GM18499 (cell line): ENCODE data around the gene PTCH2.

Experiments
- ATAC-seq: cut with Tn5 transposase; IDR thresholded peaks from one replicate; pipeline ENCODE4 v1.9.1; 2021; ENCODE audit warnings: moderate number of reproducible peaks; ENCODE audit not compliant: insufficient read depth, unreplicated experiment

Gene PTCH2

DNA sequence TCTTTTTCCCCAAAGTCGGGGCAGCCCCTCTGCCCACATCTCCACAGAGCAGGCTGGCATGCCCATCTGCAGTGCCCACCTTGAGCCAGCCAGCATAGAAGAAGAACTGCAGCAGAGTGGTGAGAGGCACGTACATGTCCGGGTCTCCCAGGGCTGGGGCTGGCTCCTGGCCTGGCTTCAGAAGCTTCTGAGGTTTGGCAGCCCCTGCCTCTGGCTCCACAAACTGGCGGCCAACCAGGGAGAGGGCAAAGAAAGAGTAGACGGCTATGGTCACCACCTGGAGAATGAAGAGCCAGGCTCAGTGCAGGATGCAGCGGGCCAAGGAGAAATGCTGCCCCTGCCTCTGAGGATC, 58.0 kb downstream of the PTCH2 start:
- ATAC-seq: no peak

DNA sequence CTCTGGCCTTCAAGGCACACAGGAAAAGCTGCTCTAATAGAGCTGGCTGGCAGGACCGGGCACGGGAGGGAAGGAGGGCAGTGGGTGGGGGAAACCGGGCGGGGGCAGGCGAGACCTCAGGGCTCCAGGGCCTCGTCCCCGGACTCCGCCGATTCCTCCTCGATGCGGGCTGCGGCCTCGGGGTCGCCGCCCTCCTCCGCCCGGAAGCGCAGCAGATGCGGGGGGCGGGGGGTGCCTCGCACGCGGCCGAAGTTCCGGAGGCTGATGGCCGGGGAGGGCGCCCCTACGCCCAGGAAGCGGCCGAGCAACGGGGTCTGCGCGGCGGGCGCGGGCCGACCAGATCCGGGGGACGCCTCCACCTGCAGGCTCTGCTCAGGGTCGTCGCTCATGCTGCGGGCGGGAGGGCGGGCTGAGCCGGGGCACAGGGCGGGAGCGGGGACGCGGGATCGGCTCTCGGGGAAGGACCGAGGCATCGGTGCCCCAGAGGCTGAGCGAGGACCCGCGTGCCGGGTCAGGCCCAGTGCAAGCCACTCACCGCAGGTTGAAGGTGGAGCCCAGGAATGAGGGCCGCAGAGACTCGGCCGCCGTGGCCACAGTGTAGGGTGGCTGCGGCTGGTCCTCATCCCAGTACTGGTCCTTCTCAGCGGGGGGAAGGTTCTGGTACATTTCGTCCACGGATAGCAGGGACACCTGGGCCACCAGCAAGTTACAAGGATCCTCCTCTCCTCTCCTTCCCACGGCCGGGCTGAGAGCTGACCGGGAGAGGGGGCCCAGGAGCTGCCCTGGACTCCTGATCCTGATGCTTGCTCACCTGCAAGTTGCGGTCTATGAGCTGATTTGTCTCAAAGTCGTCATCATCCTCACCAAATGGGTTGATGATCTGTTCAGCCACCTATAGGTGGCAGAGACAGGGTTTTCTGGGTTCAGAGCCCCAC, 58.7 kb downstream of the PTCH2 start:
- no peak for ATAC-seq

DNA sequence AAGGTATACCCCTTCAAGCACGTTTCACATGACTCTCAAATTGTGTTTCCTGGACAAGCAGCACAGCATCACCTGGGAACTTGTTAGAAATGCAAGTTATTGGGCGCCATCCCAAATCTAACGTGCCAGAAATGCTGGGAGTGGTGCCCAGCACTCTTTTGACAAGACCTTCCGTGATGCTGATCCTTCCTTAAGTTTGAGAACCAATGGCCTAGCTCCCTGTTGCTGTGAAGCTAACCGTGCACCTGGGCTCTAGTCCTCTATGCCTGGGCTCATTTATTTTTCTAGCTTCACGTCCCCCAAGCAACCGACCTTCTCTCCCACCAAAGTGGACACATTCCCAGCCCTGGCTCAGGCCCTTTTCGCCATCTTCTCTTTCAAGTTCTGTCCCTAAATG, 59.4 kb downstream of the PTCH2 start:
- no peak for ATAC-seq

DNA sequence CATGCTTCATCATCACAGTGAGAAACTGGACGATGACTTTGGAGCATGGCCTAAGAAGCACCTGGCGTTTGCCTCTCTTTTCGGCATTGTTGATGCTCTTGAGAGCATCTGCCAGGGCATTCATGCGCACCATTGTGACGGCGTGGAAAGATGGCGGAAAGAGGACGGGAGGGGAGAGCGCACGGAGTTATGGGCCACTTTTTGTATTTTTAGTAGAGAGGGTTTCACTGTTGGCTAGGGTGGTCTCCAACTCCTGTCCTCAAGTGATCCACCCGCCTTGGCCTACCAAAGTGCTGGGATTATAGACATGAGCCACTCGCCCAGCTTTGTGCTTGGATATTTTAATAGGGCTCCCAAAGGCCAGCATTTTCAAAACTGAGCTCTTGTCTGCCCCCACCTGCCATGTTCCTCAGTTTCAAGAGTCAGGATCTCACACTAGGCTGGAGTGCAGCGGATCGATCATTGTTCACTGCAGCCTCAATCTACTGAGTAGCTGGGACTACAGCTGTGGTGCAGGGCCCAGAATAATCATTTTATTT, 62.4 kb downstream of the PTCH2 start:
- no peak for ATAC-seq

DNA sequence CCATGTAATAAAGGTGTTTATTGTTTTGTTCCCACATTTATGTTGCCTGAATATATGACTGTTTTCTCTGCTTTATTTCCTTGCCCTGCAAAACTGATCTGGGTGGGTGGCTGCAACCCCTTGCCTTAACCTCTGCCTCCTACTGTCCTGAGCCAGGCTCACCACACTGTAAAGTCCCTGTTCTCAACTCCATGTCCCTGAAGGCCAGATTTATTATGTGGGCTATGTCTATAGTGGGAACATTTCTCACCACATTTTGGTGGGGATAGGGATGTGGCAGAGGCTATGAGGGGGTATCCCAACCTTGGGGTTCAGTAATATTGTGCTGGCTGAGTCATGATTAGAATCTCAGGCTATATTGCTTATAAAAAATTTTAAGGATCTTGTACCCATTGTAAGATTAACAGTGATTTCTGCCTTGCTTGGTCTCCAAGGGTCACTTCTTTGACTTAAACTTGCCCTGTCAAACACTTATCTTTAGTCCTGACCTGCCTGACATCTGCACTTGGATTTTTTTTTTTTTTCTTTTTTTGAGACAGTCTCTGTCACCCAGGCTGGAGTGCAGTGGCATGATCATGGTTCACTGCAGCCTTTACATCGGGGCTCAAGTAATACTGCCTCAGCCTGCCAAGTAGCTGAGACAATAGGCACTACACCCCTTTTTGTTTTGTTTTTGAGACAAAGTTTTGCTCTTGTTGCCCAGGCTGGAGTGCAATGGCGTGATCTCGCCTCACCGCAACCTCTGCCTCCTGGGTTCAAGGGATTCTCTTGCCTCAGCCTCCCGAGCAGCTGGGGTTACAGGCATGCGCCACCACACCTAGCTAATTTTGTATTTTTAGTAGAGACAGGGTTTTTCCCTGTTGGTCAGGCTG, 64.1 kb downstream of the PTCH2 start:
- ATAC-seq: no peak

DNA sequence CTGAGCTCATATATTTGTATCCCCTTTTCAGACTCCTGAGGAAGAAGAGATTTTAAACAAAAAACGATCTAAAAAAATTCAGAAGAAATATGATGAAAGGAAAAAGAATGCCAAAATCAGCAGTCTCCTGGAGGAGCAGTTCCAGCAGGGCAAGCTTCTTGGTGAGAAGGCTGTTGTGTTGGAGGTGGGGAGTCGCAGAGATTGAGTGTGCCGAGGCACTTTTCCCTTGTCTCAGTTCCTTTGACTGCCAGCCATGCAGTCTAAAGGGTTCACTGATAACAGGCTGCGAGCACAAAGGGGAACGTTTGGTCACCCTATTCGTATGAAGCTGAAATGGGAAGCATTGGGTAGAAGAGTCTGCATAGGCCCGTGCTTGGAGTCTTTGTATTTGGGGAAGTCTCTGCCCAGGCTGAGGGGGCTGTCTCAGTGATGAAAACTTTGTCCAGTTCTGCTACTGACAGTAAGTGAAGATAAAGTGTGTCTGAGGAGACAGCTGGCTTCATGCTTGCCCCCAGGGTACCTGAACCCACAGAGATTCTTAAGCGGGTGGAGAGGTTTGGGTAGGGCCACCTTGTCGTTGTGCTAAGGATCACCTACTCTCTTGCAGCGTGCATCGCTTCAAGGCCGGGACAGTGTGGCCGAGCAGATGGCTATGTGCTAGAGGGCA, 65.0 kb downstream of the PTCH2 start:
- ATAC-seq: no peak

DNA sequence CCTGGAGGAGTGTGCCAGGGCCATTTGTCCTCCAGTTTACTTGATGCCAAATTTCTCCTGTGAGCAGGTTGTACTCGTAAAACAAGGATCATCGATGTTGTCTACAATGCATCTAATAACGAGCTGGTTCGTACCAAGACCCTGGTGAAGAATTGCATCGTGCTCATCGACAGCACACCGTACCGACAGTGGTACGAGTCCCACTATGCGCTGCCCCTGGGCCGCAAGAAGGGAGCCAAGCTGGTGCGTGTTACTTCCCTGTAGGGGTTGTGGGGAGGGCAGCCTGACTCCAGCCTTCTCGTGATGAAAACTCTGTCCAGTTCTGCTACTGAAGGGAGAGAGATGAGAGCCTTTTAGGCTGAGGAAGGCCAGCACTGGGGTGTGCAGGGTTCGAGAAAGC, 65.5 kb downstream of the PTCH2 start:
- ATAC-seq: no peak

DNA sequence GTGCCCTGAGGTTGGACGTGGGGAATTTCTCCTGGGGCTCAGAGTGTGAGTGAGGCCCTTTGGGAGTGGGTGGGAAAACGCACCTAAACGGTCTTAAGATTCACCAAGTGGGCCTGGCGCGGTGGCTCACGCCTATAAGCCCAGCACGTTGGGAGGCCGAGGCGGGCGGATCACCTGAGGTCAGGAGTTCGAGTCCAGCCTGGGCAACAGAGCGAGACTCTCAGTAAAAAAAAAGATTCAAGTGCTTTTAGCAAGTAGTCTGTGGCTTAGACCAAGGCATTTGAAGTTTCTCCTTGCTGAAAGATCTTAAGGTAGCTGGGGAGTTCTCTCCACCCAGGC, 66.4 kb downstream of the PTCH2 start:
- no peak for ATAC-seq

DNA sequence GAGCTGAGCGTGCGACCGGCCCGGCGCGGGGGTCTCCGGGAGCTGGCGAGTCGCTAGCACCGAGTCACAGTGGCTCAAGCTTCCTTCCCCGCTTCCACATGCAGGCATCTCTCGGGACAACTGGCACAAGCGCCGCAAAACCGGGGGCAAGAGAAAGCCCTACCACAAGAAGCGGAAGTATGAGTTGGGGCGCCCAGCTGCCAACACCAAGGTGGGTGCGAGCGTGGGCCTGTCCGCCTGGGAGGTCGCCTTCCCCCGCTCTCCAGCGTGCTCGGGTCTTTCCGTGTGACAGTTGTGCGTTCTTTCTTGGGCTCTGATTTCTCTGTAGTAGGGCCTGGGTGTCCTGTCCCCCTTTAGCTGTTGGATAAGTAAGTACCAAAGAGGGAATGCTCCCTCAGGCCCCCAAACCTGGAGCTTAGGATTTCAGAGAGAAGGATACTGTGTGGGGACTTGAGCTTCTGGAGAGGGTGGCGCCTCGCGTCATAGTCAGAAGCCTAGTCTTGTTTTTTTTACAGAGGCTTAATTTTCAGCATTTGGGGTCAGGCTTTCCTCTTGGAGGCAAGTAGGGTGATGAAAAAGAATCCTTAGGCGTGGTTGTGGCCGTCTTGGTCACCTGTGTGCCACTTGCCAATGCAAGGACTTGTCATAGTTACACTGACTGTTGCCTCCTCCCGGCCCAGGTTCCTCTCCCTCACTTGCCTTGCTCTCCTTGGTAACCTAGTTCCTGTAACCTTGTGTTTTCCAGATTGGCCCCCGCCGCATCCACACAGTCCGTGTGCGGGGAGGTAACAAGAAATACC, 66.9 kb downstream of the PTCH2 start:
- ATAC-seq: no peak

DNA sequence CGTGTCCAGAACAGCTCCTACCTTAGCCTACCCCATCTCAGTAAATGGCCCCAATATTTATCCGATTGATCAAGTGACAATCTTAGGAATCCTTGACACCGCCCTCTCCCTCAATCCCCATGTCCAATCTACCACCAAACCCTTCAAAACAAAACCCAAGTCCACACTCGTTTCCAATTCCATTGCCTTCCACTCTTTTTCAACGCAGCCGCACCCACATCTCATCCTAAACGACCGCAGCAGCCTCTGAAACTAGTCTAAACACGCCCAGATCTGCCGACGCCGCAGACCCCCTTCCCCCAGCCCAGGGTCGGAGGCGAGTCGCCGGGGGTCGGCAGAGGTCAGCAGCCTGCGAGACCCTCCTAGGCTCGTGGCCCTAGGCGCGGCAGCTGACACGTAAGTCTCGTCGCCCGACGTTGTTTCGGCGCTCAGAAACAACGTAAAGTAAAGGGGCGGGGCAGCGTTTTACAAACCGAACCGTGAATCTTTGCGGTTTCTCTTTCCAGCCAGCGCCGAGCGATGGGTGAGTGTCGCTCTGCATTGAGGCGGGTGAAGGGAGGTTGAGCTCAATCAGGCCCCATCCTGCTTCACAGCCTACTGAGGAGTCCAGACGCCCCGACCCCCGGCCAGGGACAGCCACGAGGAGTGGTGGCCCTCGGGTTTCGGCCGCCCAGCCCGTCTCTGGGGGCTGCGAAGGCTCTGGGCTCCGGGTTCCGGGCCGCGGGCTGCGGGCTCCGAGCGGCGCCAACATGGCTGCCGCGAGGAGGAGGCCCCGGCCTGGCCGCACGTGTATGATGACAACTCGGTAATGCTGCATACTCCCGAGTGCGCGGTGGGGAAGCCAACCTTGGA, 67.7 kb downstream of the PTCH2 start, which contains the start of gene RPS8:
Gene RPS8, plus strand, starts transcription at position 463 of the 852 bp plus-strand sequence. Its CDS starts 57 bp downstream, at position 520.
- ATAC-seq: peak; percentile 60
